ENCODE data around the gene SULT1A1.
"Not testable (repeated sequence)": the region's sequence is repeated elsewhere in the genome, so short reads cannot be mapped to it uniquely, and the experiment has no call there.

The SULT1A1 gene

GRCh38 chr16:28608496-28608808, 1.4 kb downstream of the SULT1A1 start:
- not testable (repeated sequence) for DNase-seq

DNA sequence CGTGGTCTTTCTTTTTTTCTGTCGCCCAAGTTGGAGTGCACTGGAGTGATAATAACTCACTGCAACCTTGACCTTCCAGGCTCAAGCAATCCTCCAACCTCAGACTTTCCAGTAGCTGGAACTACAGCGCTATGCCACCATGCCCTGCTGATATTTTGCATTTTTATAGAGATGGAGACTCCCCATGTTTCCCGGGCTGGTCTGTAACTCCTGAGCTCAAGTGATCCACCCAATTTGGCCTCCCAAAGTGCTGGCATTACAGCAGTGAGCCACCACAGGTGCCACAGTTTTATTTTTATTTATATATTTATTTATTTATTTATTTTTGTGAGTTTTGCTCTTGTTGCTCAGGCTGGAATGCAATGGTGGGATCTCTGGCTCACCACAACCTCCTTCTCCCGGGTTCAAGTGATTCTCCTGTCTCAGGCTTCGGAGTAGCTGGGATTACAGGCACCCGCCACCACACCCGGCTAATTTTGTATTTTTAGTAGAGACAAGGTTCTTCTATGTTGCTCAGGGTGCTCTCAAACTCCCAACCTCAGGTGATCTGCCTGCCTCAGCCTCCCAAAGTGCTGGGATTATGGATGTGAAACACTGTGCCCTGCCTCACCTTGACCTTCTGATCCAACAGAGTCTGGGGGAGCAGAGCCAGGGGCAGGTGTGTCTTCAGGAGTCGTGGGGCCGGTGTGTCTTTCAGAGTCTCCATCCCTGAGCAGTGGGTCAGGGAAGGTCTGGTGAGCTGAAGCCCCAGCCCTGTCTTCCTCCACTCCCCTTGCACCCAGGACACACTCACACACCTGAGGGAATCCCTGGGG, 2.0 kb downstream of the SULT1A1 start:
- not testable (repeated sequence) for DNase-seq

DNA sequence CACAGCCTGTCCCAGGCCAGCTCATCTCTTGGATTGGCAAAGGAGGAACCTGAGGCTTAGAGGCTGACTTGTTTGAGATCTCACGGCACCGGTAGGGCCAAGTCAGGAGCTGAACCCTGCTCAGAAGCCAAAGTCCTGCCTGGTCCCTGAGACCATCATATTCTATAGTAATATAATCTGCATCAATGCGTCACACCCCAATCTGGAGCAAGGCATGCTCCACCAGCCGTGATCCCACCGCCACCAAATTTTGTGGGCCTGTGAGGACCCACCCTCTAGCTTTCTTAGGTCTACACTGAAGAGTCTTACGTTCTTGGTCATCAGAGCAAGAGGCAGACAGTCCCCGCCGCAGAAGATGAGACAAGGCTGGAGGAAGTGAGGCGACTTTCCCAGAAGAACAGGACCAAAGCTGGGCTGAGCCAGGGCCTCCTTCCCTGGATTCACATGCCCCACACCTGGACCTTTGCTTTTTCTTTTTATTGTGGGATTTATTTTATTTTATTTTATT, 2.7 kb downstream of the SULT1A1 start:
- DNase-seq, result no peak

- DNase-seq, result no peak
These were observed 3.3 kb downstream of the SULT1A1 start for GRCh38 chr16:28606291-28607115.

DNA sequence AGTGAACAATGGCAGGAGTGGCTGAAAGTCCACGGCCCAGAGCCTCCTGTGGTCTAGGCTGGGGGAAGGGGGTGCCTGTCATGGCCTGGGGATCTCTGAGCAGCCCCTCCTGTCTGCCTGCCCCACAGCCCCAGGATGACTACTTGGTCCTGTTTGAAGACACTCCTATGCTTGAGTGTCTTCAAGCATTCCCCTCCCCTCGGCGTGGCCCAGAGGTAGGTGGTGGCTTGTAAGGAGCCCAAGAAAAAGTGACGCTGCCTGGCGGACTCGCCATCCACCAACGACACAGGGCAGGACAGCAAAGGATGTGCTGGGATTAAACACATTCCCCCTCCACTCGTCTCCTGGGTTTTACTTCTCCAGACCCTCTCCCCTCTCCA, 5.7 kb downstream of the SULT1A1 start:
- no peak for DNase-seq

DNA sequence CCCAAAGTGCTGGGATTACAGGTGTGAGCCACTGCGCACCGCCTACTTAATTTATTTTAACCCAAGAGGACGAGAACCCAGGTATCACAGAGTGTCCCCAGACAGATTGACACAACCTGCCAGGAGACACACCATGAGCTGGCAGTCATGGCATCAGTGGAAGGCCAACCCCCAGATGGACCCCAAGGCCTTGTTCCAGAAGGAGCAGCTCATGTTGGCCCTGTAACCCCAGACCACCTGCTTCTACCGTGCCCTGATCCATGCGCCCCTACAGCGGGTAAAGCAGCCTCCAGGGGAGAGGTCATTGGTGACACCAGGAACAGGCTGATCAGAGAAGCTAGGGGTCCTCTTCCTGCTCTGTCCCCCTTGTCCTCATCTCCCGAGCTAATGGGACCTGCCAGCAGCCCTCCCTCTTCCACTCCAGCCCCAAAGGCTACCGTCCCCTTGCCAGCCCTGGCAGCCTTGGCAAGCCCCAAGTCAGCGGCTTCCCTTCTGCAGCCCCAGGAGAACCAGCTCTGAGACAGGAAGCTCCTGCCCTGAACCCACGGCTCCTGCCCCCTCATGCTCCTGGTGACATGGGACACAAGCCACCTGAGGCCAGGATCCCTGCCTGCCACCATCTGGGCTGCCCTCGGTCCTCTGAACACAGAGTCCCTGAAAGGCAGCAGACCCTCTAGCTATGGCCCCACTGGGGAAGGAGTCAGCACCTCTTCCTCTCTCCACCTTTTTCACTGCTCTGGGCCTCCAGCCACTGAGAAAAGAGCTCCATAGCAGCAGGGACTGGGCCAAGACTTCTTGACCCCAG, 6.3 kb downstream of the SULT1A1 start:
- no peak for DNase-seq

- no peak for DNase-seq
These were observed 7.3 kb downstream of the SULT1A1 start for GRCh38 chr16:28602529-28602928.

DNA sequence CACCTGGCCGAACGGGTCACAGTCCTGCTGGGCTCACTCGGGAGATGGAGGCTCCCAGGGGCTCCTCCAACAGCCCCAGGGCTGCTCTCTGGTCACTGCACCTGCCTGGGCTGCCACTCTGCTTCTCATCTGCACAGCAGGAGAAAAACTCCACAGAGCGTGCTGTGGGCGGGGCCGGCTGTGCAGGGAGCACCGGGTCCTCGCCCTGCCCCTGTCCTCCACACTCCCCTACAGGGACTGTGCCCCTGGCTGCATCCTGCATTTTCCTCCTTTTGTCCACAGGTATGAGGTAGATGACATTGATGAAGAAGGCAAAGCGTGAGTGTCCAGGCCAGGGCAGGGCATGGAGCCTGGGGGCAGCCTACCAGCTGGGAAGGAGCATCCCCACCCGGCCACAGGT, 7.8 kb downstream of the SULT1A1 start:
- not testable (repeated sequence) for DNase-seq

GRCh38 chr16:28601589-28601988, 8.3 kb downstream of the SULT1A1 start:
- not testable (repeated sequence) for DNase-seq

GRCh38 chr16:28600965-28601364, 8.9 kb downstream of the SULT1A1 start:
- not testable (repeated sequence) for DNase-seq

DNA sequence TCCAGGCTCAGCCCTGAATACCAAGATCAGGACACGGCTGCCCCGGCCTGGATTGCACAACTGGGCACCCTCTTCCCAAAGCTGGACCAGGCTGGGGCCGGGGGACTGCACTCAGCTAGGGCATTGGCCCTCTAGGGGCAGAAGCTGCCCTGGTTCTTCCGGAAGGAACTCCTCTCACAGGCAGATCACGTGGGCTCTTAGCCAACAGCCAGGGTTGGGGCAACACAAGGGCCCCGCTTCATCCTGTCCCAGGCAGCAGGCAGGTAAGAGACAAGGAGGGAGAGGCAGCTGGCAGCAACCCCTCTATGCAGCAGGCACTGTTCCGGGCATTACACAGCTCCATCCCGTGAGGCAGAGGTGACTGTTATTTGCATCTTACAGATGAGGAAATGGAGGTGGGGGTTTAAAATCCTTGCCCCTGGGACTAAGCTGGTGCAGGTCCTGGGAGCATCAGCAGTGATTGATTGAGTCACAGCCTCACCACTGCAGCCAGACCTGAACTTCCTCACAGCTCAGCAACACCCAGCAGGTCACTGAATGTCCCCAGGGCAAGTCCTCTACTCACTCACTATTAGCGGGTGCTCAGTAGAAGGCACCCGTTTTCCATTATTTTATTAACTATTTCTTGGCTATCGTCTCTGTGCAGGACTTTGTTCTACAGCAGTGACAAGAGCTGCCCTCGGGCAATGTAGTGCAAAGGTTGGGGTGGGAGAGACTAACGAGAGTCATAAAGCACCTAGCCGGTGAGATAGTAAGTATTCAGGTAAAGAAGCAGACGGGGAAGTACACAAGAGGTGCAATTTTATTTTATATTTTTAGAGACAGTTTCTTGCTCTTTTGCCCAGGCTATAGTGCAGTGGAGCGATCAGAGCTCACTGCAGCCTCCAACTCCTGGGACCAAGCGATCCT, 10.2 kb downstream of the SULT1A1 start:
- DNase-seq, result not testable (repeated sequence)

- no peak for DNase-seq
These were observed 12.1 kb downstream of the SULT1A1 start for GRCh38 chr16:28597692-28598261.

DNA sequence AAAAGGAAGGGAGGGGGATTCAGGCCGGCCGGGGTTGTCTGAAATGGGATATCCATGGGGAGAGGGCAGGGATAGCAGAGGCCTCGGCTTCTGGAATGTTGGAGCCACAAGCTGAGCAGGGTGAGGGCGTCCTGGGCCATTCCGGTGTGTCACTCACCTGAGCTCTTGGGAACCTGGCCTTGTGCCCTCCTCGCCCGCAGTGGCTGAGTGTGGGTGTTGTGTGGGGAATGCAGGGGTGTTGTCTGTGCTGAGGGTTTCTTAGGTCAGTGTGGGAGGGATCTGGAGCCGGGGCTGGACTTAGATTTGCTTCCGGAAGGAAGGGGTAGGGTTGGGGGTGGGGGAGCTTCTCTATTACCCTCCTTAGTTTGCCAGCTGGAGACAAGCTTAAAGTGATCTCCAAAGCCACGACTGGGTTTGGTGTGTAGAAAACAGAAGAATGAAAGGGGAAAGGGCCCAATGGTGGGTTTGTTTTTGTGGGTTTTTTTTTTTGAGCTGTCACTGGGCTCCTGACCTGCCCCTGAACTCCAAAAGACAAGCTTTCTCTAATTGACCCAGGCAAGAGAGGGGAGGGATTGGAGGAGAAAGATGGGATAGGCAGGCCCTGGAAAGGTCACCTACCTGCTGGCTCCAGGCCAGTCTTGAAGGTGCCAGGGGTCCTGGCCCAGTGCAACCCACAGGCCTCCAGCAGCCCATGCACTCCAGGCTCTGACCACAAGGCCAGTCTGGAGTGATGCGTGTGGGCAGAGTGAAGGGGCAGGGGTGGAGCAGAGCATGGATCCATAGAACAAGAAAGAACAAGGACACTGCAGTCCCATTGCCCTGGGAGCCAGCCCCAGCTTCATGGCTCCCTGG, 12.8 kb downstream of the SULT1A1 start, which contains the start of gene SULT1A2:
Gene SULT1A2 (minus strand): TSS at position 211 of the 852 bp plus-strand sequence. CDS start 1,120 bp downstream, outside the sequence.
- DNase-seq, result no peak

DNA sequence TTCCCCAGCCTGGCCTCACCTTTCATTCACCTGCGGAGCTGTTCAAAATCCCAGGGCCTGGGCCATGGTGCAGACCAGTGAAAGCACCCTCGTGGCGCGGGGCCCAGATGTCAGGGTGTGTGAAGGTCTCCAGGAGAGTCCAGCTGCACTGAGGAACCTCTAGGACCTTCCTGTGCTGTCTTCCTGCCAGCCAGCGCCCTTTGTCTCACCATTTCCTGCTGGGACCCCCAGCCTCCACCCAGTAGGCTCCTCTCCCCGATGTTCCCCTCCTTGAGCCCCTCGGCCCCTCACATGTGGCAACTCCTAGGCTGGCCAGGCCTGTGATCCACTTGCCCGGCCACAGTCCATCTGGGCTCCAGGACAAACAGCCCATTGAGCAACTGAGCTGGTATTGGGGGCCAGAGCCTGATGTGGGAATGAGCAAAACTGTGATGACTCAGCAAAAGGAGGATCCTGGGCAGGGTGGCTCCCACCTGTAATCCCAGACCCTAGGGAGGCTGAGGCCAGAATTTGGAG, 13.7 kb downstream of the SULT1A1 start:
- no peak for DNase-seq

GRCh38 chr16:28595451-28595850, 14.4 kb downstream of the SULT1A1 start:
- not testable (repeated sequence) for DNase-seq

DNA sequence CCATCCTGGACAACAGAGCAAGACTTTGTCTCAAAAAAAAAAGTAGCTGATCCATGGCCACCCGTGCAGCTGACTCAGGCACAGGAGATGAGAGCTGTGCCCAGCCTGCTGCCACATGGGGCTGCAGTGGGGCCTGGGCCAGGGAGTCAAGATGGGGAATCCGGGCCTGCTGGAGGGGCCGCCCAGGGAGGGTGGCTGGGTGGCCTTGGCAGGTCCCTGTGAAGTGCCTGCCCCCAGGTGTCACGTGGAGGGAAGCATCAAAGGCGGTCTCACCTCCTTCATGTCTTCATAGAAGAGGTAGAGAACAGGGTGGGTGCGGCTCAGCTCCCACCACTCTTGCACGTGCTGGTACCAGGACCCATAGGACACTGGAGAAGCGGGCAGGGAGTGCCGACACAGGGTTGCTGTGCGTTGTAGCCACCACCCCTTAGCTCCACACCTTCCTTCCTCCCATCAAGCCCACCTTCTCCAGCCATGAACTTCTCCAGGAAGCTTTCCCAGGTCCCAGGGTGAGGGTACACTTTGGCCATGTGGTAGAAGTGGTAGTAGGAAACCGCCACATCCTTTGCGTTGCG, 16.8 kb downstream of the SULT1A1 start:
- DNase-seq, result no peak

- DNase-seq, result no peak
These were observed 17.3 kb downstream of the SULT1A1 start for GRCh38 chr16:28592511-28592910.

DNA sequence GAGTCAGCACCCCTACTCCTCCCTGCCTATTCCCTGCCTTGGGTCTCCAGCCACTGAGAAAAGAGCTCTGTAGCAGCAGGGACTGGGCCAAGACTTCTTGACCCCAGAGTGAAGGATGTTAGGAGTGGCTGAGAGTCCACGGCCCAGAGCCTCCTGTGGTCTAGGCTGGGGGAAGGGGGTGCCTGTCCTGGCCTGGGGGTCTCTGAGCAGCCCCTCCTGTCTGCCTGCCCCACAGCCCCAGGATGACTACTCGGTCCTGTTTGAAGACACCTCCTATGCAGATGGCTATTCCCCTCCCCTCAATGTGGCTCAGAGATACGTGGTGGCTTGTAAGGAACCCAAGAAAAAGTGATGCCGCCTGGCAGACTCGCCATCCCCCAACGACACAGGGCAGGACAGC, 18.5 kb downstream of the SULT1A1 start:
- DNase-seq, result no peak

DNA sequence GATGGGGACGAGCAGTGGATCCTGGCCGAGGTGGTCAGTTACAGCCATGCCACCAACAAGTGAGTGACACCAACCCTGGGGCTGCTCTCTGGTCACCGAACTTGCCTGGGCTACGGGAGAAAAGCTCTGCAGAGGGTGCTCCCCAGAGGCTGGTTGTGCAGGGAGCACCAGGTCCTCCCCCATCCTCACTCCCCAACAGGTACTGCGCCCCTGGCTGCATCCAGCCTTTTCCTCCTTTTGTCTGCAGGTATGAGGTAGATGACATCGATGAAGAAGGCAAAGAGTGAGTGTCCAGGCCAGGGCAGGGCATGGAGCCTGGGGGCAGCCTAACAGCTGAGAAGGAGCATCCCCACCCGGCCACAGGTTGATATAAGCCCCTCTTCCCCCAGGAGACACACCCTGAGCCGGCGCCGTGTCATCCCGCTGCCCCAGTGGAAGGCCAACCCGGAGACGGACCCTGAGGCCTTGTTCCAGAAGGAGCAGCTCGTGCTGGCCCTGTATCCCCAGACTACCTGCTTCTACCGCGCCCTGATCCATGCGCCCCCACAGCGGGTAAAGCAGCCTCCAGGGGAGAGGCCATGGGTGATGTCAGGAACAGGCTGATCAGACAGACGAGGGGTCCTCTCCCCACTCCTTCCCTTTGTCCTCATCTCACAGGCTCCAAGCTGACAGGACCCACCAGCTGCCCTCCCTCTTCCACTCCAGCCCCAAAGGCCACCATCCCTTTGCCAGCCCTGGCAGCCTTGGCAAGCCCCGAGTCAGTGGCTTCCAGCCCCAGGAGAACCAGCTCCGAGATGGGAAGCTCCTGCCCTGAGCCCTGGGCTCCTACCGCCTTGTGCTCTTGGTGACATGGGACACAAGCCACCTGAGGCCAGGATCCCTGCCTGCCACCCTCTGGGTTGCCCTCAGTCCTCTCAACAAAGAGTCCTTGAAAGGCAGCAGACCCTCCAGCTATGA, 19.2 kb downstream of the SULT1A1 start:
- no peak for DNase-seq

All from NCI-H2171 (cell line).